Left colon (tissue), 2 donors: ENCODE measurements around the gene PRPF39. TPM values are rescaled to one million over a fixed set of nuclear protein-coding genes. Genes with fewer than 3 reads are reported as not detected.

Experiments used
- ATAC-seq: fragments of 200-7000 bp; cut with Tn5 transposase; one replicate; pipeline ENCODE4 v1.9.1; 2020; ENCODE audit warnings: mild to moderate bottlenecking, moderate library complexity
- DNase-seq, 2 donors: peaks; one replicate each; pipeline ENCODE4 v3.0.0-alpha.2; 2020
- intact Hi-C, 2 donors: fragments of 100-400 bp; cut with DNase I in 1 of 2; cut with micrococcal nuclease in 1 of 2; formaldehyde crosslinking; loops; one replicate each; pipeline versions ENCODE4 v1.11.2 to v1.14.0; 2022; cut with DNase I, micrococcal nuclease
- long read RNA-seq: library from polyadenylated mRNA; unstranded; transcript quantifications from one replicate; pipeline ENCODE4 v2.0.0, GENCODE V29; 2021
- total RNA-seq, 2 donors: library from RNA; stranded (reverse); fragmentation: NEBNext Ultra II Directional; extraction: Animal tissue kit (Norgen Biotek cat#: 25700); gene quantifications; one replicate each; pipeline ENCODE4 v1.2.1, GENCODE V29; 2021
- donor health status: DM: no; HTN: no; CAD: no.
- donor health status: DM: yes; HTN: yes; CAD: no.

The PRPF39 gene, protein sequence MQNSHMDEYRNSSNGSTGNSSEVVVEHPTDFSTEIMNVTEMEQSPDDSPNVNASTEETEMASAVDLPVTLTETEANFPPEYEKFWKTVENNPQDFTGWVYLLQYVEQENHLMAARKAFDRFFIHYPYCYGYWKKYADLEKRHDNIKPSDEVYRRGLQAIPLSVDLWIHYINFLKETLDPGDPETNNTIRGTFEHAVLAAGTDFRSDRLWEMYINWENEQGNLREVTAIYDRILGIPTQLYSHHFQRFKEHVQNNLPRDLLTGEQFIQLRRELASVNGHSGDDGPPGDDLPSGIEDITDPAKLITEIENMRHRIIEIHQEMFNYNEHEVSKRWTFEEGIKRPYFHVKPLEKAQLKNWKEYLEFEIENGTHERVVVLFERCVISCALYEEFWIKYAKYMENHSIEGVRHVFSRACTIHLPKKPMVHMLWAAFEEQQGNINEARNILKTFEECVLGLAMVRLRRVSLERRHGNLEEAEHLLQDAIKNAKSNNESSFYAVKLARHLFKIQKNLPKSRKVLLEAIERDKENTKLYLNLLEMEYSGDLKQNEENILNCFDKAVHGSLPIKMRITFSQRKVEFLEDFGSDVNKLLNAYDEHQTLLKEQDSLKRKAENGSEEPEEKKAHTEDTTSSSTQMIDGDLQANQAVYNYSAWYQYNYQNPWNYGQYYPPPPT
- 10 to 100 TPM; 24.4 to 27.0 TPM for total RNA-seq
- long read RNA-seq, transcript PRPF39-201 (14 exons, 2,868 nt), result major isoform, 13 of 31 reads
- long read RNA-seq, partial matches to known transcripts, result 5 of 31 reads
- long read RNA-seq, other reads (novel, unspliced or antisense), result 13 of 31 reads

- DNase-seq (peak; percentile 94 to 96), ATAC-seq (peak; percentile 94)
- intact Hi-C loops, result loop anchor here in 1 of 2 donors (10.0 kb wide), 1 partner anchor 119 kb away; the partner anchor contains the start of genes KLHL28 and TOGARAM1
These were observed at the start of gene PRPF39 for GRCh38 chr14:45083976-45084722. TSS of gene PRPF39 (plus strand) at chr14:45084116. CDS start at chr14:45095240, 11,124 bp downstream.

- intact Hi-C loops, result no loop called here
- DNase-seq, result no peak
- no peak for ATAC-seq
These were observed 49.2 kb upstream of the PRPF39 start for GRCh38 chr14:45034730-45035129.

- intact Hi-C loops, result no loop called here
- ATAC-seq (no peak), DNase-seq (no peak)
These were observed 45.7 kb upstream of the PRPF39 start for GRCh38 chr14:45038256-45038655.

DNA sequence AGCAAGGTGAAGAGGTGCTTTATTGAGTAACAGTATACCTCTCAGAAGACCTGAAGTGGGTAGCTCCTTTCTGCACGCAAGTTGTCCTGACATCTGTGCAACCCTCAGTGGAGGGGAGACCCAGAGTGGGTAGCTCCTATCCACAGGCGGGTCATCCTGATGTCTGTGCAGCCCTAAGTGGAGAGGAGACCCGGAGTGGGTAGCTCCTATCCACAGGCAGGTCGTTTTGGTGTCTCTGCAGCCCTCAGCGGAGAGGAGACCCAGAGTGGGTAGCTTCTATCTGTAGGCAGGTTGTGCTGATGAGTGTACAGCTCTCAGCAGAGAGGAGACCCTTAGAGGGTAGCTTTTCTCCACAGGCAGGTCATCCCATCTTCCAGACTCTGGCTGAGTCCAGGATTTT is 45.1 kb upstream of the PRPF39 start:
- no peak for DNase-seq
- intact Hi-C loops, result no loop called here
- ATAC-seq, result no peak

- intact Hi-C loops, result no loop called here
- ATAC-seq (no peak), DNase-seq (no peak)
These were observed 44.5 kb upstream of the PRPF39 start for GRCh38 chr14:45039390-45039789.

- intact Hi-C loops, result no loop called here
- ATAC-seq (no peak), DNase-seq (no peak)
These were observed 42.3 kb upstream of the PRPF39 start for GRCh38 chr14:45041641-45042040.

- no peak for ATAC-seq
- DNase-seq, result no peak
- intact Hi-C loops, result no loop called here
These were observed 39.3 kb upstream of the PRPF39 start for GRCh38 chr14:45044638-45045037.

- no peak for DNase-seq
- intact Hi-C loops, result no loop called here
- no peak for ATAC-seq
These were observed 35.5 kb upstream of the PRPF39 start for GRCh38 chr14:45048385-45048784.

DNA sequence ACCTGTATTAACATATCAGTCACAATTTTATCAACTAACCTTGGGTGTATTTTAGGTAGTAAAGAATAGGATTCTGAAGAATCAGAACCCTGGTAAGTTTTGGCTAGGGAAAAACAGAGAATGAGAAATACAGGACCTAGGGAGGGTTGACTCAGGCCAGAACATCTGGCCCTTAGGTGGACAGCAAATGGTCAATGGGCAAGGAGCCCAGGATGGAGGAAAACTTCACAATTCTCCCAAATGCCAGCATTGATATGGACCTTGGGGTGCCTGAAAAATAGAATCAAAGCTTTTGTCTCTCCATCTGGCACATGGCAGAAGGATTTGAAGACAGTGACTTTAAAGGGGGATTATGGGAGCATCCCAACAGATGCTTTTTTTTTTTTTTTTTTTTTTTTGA is 32.7 kb upstream of the PRPF39 start:
- DNase-seq (no peak), ATAC-seq (no peak)
- intact Hi-C loops, result no loop called here

DNA sequence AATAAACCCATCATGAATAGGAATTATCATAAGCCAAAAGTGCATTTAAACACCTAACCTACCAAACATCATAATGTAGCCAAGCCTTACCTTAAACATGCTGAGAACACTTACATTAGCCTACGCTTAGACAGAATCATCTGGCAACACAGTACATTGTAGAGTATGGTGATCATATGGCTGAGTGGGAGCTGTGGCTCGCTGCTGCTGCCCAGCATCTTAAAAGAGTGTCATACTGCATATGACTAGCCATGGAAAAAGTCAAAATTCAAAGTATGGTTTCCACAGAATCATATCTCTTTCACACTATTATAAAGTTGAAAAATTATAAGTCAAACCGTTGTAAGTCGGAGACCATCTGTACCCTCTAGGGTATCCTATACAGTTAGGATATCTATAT is 32.0 kb upstream of the PRPF39 start:
- DNase-seq (no peak), ATAC-seq (no peak)
- intact Hi-C loops, result no loop called here

- intact Hi-C loops, result no loop called here
- DNase-seq (no peak), ATAC-seq (no peak)
These were observed 26.6 kb upstream of the PRPF39 start for GRCh38 chr14:45057349-45057748.

DNA sequence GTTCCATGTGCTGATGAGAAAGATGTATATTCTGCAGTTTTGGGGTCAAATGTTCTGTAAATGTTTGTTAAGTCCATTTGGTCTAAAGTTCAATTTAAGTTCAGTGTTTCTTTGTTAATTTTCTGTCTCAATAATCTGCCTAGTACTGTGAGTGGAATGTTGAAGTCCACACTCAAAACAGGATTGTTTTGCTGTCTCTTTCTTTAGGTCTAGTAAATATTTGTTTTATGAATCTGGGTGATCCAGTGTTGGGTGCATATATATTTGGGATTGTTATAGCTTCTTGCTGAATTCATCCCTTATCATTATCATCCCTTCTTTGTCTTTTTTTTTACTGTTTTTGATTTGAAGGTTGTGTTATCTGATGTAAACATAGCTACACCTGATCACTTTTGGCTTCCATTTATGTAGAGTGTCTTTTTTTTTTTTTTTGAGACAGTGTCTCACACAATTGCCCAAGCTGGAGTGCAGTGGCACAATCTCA is 26.0 kb upstream of the PRPF39 start:
- intact Hi-C loops, result no loop called here
- no peak for DNase-seq
- no peak for ATAC-seq

- intact Hi-C loops, result no loop called here
- DNase-seq (no peak), ATAC-seq (no peak)
These were observed 23.4 kb upstream of the PRPF39 start for GRCh38 chr14:45060551-45060950.

DNA sequence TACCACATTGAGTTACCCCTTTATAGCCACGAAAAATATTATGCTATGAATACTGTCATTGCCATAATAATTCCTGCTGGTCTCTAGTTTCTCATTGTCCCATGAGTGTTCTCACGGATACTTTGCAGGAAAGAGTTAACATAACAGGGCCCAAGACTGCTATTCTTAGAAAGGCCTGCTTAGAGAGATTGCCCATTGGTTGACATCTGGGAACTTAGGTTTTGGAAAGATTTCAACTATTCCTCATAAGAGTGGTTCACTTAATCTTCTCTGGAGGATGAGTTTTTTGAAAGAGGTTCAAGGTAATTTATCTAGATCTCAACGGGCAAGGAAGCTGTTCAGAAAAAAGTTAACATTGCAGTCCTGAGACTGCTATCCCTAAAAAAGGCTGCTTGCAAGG is 18.4 kb upstream of the PRPF39 start:
- DNase-seq, result no peak
- ATAC-seq, result no peak
- intact Hi-C loops, result no loop called here

DNA sequence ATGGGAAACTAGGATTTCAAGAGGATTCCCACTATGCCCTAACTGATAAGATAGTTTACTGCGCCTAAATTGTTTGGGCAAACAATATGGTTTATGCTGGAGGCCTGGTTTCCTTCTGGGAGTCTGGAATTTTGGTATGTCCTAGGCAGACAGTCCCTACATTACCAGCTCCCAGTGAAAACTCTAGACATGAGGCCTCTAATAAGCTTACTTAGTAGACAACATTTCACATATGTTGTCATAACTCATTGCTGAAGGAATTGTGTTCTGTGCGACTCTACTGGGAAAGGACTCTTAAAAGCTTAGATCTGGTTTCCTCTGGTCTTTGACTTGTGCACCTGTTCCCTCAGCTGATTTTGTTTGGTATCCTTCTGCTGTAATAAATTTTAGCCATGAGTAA is 18.0 kb upstream of the PRPF39 start:
- intact Hi-C loops, result no loop called here
- DNase-seq (no peak), ATAC-seq (no peak)

GRCh38 chr14:45066667-45067066 is 17.2 kb upstream of the PRPF39 start:
- ATAC-seq (no peak), DNase-seq (no peak)
- intact Hi-C loops, result no loop called here

GRCh38 chr14:45068396-45068795 is 15.5 kb upstream of the PRPF39 start:
- intact Hi-C loops, result no loop called here
- DNase-seq, result no peak
- no peak for ATAC-seq

DNA sequence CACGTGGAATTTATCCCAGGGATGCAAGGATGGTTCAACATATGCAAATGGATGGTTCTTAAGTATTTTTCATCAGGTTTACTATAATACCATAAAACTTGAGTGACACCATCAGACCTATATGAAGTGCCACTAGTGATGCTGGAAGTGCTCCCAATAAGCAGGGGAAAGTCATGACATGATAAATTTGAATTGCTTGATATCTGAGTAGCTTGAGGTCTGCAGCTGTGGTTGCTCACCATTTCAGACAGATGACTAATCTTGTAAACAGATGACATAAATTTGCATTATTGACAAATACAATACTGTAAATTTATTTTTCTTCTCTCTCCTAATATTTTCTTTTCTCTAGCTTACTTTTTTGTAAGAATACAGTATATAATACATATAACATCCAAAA is 13.7 kb upstream of the PRPF39 start:
- no peak for ATAC-seq
- DNase-seq, result no peak
- intact Hi-C loops, result no loop called here

DNA sequence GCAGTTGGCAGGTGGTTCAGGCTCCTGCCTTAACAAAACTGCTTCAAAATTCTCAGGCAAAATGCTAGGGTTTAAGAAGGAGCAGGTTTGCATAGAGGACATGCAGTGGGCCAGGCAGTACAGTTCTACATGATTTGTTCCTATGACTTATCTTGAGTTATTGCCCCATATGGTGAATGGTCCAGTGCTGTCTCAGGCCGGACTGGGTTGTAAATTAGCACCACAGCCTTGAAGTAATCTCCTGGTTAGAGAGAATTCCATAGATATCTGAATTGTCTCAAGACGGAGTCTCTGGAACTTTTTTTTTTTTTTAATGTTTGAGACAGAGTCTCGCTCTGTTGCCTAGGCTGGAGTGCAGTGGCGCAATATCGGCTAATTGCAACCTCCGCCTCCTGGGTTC is 11.8 kb upstream of the PRPF39 start:
- ATAC-seq, result no peak
- intact Hi-C loops, result no loop called here
- DNase-seq, result no peak
